Heart left ventricle (tissue), 16 donors: ENCODE data around the gene ATP6V0A1. TPM values are rescaled to one million over a fixed set of nuclear protein-coding genes. Genes with fewer than 3 reads are reported as not detected.
A peak's percentile ranks its signal among the peaks of the same experiment; 100 is the strongest.

Source experiments
- ATAC-seq, 4 donors: fragments of 200-7000 bp; cut with Tn5 transposase; one replicate each; pipeline ENCODE4 v1.9.1; 2020 to 2022; ENCODE audit warnings: moderate library complexity in 4 of 4, mild to moderate bottlenecking in 3 of 4, moderate number of reproducible peaks in 1 of 4
- DNase-seq, 5 donors: peaks; one replicate each; pipeline ENCODE4 v3.0.0-alpha.2; 2020
- H3K27ac ChIP-seq, 12 donors: fragments of 200-600 bp; sonication (generic) in 4 of 12; one replicate each; pipeline versions ENCODE4 v1.5.0 to v1.8.0; 2016 to 2022; ENCODE audit warnings: mild to moderate bottlenecking in 2 of 12
- H3K27me3 ChIP-seq, 9 donors: fragments of 200-600 bp; sonication (generic) in 2 of 9; one replicate each; pipeline versions ENCODE4 v1.5.1 to v1.8.0; 2016 to 2022; ENCODE audit warnings: mild to moderate bottlenecking in 3 of 9
- H3K36me3 ChIP-seq, 9 donors: fragments of 200-600 bp; sonication (generic) in 2 of 9; one replicate each; pipeline versions ENCODE4 v1.5.0 to v1.8.0; 2018 to 2022; ENCODE audit warnings: mild to moderate bottlenecking in 2 of 9
- H3K4me1 ChIP-seq, 12 donors: fragments of 200-600 bp; sonication (generic) in 4 of 12; one replicate each; pipeline versions ENCODE4 v1.5.0 to v1.8.0; 2016 to 2022; ENCODE audit warnings: mild to moderate bottlenecking in 3 of 12
- H3K4me3 ChIP-seq, 12 donors: fragments of 200-600 bp; sonication (generic) in 4 of 12; one replicate each; pipeline versions ENCODE4 v1.5.0 to v1.8.0; 2017 to 2022; ENCODE audit warnings: mild to moderate bottlenecking in 9 of 12, moderate library complexity in 4 of 12
- H3K9me3 ChIP-seq, 12 donors: fragments of 200-600 bp; sonication (generic) in 4 of 12; one replicate each; pipeline versions ENCODE4 v1.5.0 to v1.8.0; 2016 to 2022; ENCODE audit warnings: mild to moderate bottlenecking in 1 of 12
- CTCF ChIP-seq, 12 donors: fragments of 200-600 bp; sonication (generic) in 4 of 12; IDR thresholded peaks; one replicate each; pipeline versions ENCODE4 v1.5.0 to v1.8.0; 2018 to 2022; ENCODE audit warnings: antibody characterized with exemption in 12 of 12, mild to moderate bottlenecking in 5 of 12
- POLR2A ChIP-seq, 2 donors: fragments of 450-650 bp; IDR thresholded peaks; one replicate each; pipeline ENCODE4 v1.6.1; 2017; ENCODE audit warnings: antibody characterized with exemption in 2 of 2, mild to moderate bottlenecking in 2 of 2, moderate library complexity in 2 of 2
- WGBS, 4 donors: extraction: QIAGEN DNeasy Blood & Tissue Kit in 2 of 4; methylation state at CpG; one replicate each; pipeline versions ENCODE4 v1.1.5 to v1.1.7; 2013 to 2018; 5-methylcytosine and 5-hydroxymethylcytosine counted together
- intact Hi-C, 10 donors: fragments of 100-400 bp; cut with DNase I; formaldehyde crosslinking; loops; one replicate each; pipeline versions ENCODE4 v1.11.1 to v1.14.2; 2022
- polyA plus RNA-seq, 2 donors: library from polyadenylated mRNA; stranded (reverse); fragments of 200-250 nt; gene quantifications; one replicate each; pipeline ENCODE4 v1.2.3, GENCODE V29; 2013
- total RNA-seq, 9 donors: library from RNA; depleted of rRNA in 2 of 9; stranded (reverse); fragments of >200 nt in 2 of 9; fragmentation: NEBNext Ultra II Directional in 3 of 9; extraction: Animal tissue kit (Norgen Biotek cat#: 25700) in 3 of 9; gene quantifications; one replicate each; pipeline versions ENCODE4 v1.1.0 to v1.2.4, GENCODE V29; 2016 to 2023
- donor health status: ischemic (EF 13 %, LVEDD 7.1; RV severe dilation, severe dysfunction).
- donor health status: healthy with polysubstance abuse.
- donor health status: DM: no; HTN: yes; CAD: no.
- donor health status: DM: no; HTN: no; CAD: no.
- donor health status: ischemic (EF 25% LVEDD 6.9; RV normal size, moderate dysfunction).
- donor health status: ischemic (EF 25% LVEDD 5.7; RV mildly dilated, moderate dysfunction).
- donor health status: healthy.
- donor health status: DM: yes; HTN: yes; CAD: no.
- donor health status: ischemic (EF 35%, LVEDD 5.7; RV mildly dilated, moderate dysfunction).
- donor health status: nonischemic (EF 11% LVEDD 7.7; RV severe dilation, severe dysfunction).
- donor health status: DM: yes; HTN: yes; CAD: no.
- donor health status: PGD.
- donor health status: ischemic (EF 29% LVEDD 5.4; RV normal size, mild dysfunction).
- donor health status: nonischemic (EF 23%, LVEDD 6.1; RV moderate dilation, normal function).

Gene ATP6V0A1
- total and polyA plus RNA-seq, 11 donors, result 24.3 to 65.9 (median 35.9) TPM

- DNase-seq, result no peak
- no peak for TF ChIP-seq POLR2A (IDR thresholded peaks at IDR 0.05)
- no peak for TF ChIP-seq CTCF (IDR thresholded peaks at IDR 0.05)
- no peak for ATAC-seq
- Histone ChIP-seq H3K4me3 (no peak overlapping the region), H3K27ac (peak overlapping the region in 11 of 12 donors; percentile 84 to 97 (median 91)), H3K36me3 (peaks cover 0 to 30% (median 0%) of the 10 kb centered on the region in 9 donors), H3K9me3 (no peaks in the 10 kb centered on the region), H3K27me3 (no peaks in the 10 kb centered on the region), H3K4me1 (peaks cover 16 to 85% (median 72%) of the 10 kb centered on the region in 12 donors)
- intact Hi-C loops, result loop anchor here in 4 of 10 donors (2.0 to 10.0 kb wide), 4 partner anchors 98 to 211 kb away; partner anchors contain the start of gene CAVIN1 (in 4 of the 4)
- 85 to 93% (median 91%) methylated on average over 6 to 8 of the region's 8 CpGs for WGBS, 4 donors
These were observed 64.2 kb downstream of the ATP6V0A1 start for GRCh38 chr17:42522798-42523278.

DNA sequence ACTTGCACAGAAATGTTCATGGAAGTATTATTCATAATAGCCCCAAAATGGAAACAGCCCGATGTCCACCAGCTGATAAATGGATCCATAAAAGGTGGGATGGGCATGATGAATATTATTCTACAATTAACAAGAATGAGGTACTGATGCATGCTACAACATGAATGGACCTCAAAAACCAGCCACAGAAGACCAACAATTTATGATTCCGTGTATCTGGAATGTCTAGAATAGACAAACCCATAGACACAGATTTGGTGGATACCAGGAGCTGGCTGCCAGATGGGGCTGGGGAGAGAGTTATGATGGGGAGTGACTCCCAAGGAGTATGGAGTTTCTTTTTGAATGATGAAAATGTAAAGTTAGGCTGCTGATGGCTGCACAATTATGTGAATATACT is 66.5 kb downstream of the ATP6V0A1 start:
- Histone ChIP-seq H3K9me3 (no peaks in the 10 kb centered on the region), H3K27me3 (no peaks in the 10 kb centered on the region), H3K4me1 (peaks cover 6 to 61% (median 48%) of the 10 kb centered on the region in 12 donors), H3K4me3 (no peak overlapping the region), H3K36me3 (peaks cover 0 to 30% (median 0%) of the 10 kb centered on the region in 9 donors), H3K27ac (peak overlapping the region in 9 of 12 donors; percentile 52 to 97 (median 74))
- TF ChIP-seq POLR2A (IDR thresholded peaks at IDR 0.05) (no peak), CTCF (IDR thresholded peaks at IDR 0.05) (no peak)
- 76 to 93% (median 85%) methylated on average over 2 of the region's 2 CpGs for WGBS, 4 donors
- DNase-seq (no peak), ATAC-seq (no peak)
- intact Hi-C loops, result loop anchor here in 4 of 10 donors (5.0 to 10.0 kb wide), 4 partner anchors 93 to 343 kb away; partner anchors contain the start of genes CAVIN1 (in 2 of the 4) and KCNH4 (in 1 of the 4)

DNA sequence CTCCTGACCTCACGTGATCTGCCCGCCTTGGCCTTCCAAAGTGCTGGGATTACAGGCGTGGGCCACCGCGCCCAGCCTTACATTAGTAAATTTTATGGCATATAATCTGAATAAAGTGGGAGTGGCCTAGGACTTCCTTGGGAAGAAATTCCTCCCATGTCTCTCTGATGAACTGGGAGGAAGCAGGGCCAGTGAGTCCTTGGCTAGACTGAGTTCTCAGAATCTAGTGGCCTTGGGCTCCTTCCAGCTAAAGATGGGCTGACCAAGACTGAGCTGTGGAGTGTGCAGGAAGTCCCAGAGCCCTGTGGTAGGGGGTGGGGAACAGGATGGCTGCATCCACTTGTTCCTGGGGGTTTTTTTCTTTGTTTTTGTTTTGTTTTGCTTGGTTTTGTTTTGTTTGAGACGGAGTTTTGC is 67.4 kb downstream of the ATP6V0A1 start:
- DNase-seq (peak in 4 of 5 donors; percentile 58 to 79 (median 72)), ATAC-seq (peak; percentile 50 to 87 (median 65))
- peaks cover 0 to 27% (median 0%) of the 10 kb centered on the region in 9 donors for H3K36me3 ChIP-seq
- 57 to 73% (median 61%) methylated on average over 6 of the region's 6 CpGs for WGBS, 4 donors
- H3K9me3 ChIP-seq, result no peaks in the 10 kb centered on the region
- peak overlapping the region; percentile 27 to 97 (median 69) for H3K27ac ChIP-seq
- no peak for TF ChIP-seq POLR2A (IDR thresholded peaks at IDR 0.05)
- no peak for TF ChIP-seq CTCF (IDR thresholded peaks at IDR 0.05)
- intact Hi-C loops, result loop anchor here in 5 of 10 donors (2.0 to 10.0 kb wide), 5 partner anchors 94 to 344 kb away; partner anchors contain the start of genes CAVIN1 (in 2 of the 5) and KCNH4 (in 1 of the 5)
- H3K4me1 ChIP-seq, result peaks cover 0 to 56% (median 40%) of the 10 kb centered on the region in 12 donors
- H3K4me3 ChIP-seq, result no peak overlapping the region
- H3K27me3 ChIP-seq, result no peaks in the 10 kb centered on the region

GRCh38 chr17:42527932-42528331 is 69.3 kb downstream of the ATP6V0A1 start:
- WGBS, 4 donors, result 89 to 95% (median 91%) methylated on average over 6 of the region's 6 CpGs
- H3K27me3 ChIP-seq, result no peaks in the 10 kb centered on the region
- DNase-seq, result no peak
- ATAC-seq, result no peak
- H3K4me3 ChIP-seq, result no peak overlapping the region
- peaks cover 0 to 9% (median 0%) of the 10 kb centered on the region in 9 donors for H3K36me3 ChIP-seq
- peaks cover 0 to 44% (median 26%) of the 10 kb centered on the region in 12 donors for H3K4me1 ChIP-seq
- H3K27ac ChIP-seq, result no peak overlapping the region
- intact Hi-C loops, result loop anchor here in 5 of 10 donors (2.0 to 10.0 kb wide), 5 partner anchors 96 to 346 kb away; partner anchors contain the start of genes CAVIN1 (in 2 of the 5) and KCNH4 (in 1 of the 5)
- TF ChIP-seq CTCF (IDR thresholded peaks at IDR 0.05) (no peak), POLR2A (IDR thresholded peaks at IDR 0.05) (no peak)
- H3K9me3 ChIP-seq, result no peaks in the 10 kb centered on the region
